ENCODE data around the gene RNF141.

DNA sequence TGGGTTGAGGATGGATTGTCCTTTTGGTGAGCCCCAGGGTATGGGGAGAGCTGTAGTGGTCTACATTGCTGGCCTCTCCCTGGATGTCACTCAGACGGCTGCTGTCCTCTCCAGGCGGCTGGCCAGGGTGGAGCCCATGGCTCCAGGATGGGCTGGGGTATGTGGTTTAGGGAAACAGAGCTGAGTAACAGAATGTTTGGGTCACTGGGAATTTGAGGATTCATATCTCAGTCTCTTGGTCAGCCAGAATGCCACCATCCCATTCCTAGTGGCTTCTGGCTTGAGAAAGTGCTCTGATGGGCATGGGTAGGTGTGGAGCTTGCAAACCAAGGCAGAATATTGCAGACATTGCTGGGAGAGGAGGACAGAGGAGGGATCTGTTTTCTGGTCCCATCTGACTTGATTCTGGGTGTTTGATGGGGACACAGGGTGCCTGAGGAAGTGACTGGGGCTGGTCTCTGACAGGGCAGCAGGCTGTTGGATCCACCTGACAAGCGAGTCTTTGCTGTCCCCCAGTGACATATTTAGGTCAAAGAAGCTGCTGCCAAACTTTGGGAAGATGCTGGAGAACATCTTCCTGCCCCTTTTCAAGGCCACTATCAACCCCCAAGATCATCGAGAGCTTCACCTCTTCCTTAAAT lies 44.6 kb downstream of the RNF141 start:
- TF ChIP-seq, protein P1, sequence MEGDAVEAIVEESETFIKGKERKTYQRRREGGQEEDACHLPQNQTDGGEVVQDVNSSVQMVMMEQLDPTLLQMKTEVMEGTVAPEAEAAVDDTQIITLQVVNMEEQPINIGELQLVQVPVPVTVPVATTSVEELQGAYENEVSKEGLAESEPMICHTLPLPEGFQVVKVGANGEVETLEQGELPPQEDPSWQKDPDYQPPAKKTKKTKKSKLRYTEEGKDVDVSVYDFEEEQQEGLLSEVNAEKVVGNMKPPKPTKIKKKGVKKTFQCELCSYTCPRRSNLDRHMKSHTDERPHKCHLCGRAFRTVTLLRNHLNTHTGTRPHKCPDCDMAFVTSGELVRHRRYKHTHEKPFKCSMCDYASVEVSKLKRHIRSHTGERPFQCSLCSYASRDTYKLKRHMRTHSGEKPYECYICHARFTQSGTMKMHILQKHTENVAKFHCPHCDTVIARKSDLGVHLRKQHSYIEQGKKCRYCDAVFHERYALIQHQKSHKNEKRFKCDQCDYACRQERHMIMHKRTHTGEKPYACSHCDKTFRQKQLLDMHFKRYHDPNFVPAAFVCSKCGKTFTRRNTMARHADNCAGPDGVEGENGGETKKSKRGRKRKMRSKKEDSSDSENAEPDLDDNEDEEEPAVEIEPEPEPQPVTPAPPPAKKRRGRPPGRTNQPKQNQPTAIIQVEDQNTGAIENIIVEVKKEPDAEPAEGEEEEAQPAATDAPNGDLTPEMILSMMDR (conservative IDR thresholded peaks at IDR 0.05 in 1 of 2, IDR thresholded peaks at IDR 0.05 in 1 of 2; ENCODE audit: low read depth in 1 of 2, low read length in 2 of 2) = no peak
- no peak for TF ChIP-seq EZH2 (IDR thresholded peaks at IDR 0.05; ENCODE audit: low read length, missing control alignments)

Measured in fibroblast of lung (primary cell).